Measurements from ENCODE around the gene KCNQ5. TPM values are rescaled to one million over a fixed set of nuclear protein-coding genes. Genes with fewer than 3 reads are reported as not detected.

The KCNQ5 gene
- total and polyA plus RNA-seq, 2 of the 8 experiments (the other 6 are each of a cell fraction or from before 2014, with no cell fraction given), result 0.83 to 1.2 TPM

GRCh38 chr6:73051147-73051546 is 429.3 kb downstream of the KCNQ5 start:
- no peak overlapping the region for H3K9ac ChIP-seq (replicated peaks in 1 of 4; ENCODE audit: extremely low read depth in 1 of 4, low read depth in 3 of 4, low read length in 3 of 4)
- H3K36me3 ChIP-seq (ENCODE audit: control insufficient read depth in 2 of 4, insufficient read depth in 4 of 4, low read length in 3 of 4), result no peaks in the 10 kb centered on the region
- no peak overlapping the region for H2BK15ac ChIP-seq (ENCODE audit: low read length)
- H2AFZ ChIP-seq (ENCODE audit: low read length), result peak overlapping the region; percentile 58; the same call in 1 of the 2 replicates
- no peaks in the 10 kb centered on the region for H3K27me3 ChIP-seq (replicated peaks in 1 of 4; ENCODE audit: control insufficient read depth in 3 of 4, extremely low read depth in 1 of 4, insufficient read depth in 3 of 4, low read length in 3 of 4)
- no peak overlapping the region for H3K4ac ChIP-seq (replicated peaks; ENCODE audit: insufficient read length, low read depth, low read length)
- no peak overlapping the region for H3K18ac ChIP-seq (ENCODE audit: extremely low read depth, low read length)
- H2BK20ac ChIP-seq (ENCODE audit: low read length), result no peak overlapping the region
- H3K56ac ChIP-seq (replicated peaks; ENCODE audit: insufficient read length, low read depth, low read length), result no peak overlapping the region
- TF ChIP-seq JUN (IDR thresholded peaks at IDR 0.05; ENCODE audit: low read depth, low read length), result no peak
- TF ChIP-seq CREB1 (IDR thresholded peaks at IDR 0.05), result no peak
- TF ChIP-seq, protein P1, sequence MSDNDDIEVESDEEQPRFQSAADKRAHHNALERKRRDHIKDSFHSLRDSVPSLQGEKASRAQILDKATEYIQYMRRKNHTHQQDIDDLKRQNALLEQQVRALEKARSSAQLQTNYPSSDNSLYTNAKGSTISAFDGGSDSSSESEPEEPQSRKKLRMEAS (IDR thresholded peaks at IDR 0.05), result no peak
- no peak for TF ChIP-seq SAP30 (IDR thresholded peaks at IDR 0.05; ENCODE audit: insufficient read depth, insufficient replicate concordance, low read length)
- no peak for TF ChIP-seq HDAC2 (IDR thresholded peaks at IDR 0.05; ENCODE audit: borderline replicate concordance in 1 of 2, low read depth in 2 of 2, low read length in 2 of 2)
- no peaks in the 10 kb centered on the region for H3K9me3 ChIP-seq (ENCODE audit: insufficient read depth in 2 of 2, low read depth in 1 of 2, low read length in 1 of 2)
- FAIRE-seq, result no peak
- H3K14ac ChIP-seq (ENCODE audit: insufficient read length), result no peak overlapping the region
- POLR2A ChIA-PET (ENCODE audit: partially characterized antibody), result no interaction called here
- WGBS, 2 experiments (ENCODE audit: extremely low coverage in 1 of 2, insufficient coverage in 1 of 2, insufficient read length in 1 of 2, insufficient replicate concordance in 2 of 2, low coverage in 1 of 2, low lambda C conversion rate in 2 of 2, missing lambda C conversion rate in 1 of 2), result 96% methylated on average over 5 of the region's 5 CpGs; no CpG with 5 or more reads in 1 of the 2 experiments
- H4K91ac ChIP-seq (replicated peaks; ENCODE audit: insufficient read length, low read length), result no peak overlapping the region
- no peak overlapping the region for H2BK120ac ChIP-seq (replicated peaks; ENCODE audit: low read depth, low read length)
- H3K79me2 ChIP-seq (ENCODE audit: control insufficient read depth in 1 of 2, insufficient read depth in 2 of 2, low read length in 2 of 2), result no peaks in the 10 kb centered on the region
- no peaks in the 10 kb centered on the region; a peak in 1 of 7 replicates for H3K4me1 ChIP-seq (replicated peaks in 1 of 4; ENCODE audit: control insufficient read depth in 3 of 4, insufficient read depth in 4 of 4, low read length in 3 of 4)
- no peak overlapping the region for H2AK5ac ChIP-seq (ENCODE audit: low read depth, low read length)
- no peak for DNase-seq (ENCODE audit: low read depth in 1 of 2, low spot score in 2 of 2)
- no peak overlapping the region for H3K27ac ChIP-seq (ENCODE audit: low read depth, low read length)
- no peak overlapping the region for H2BK12ac ChIP-seq (ENCODE audit: low read depth, low read length)
- no peaks in the 10 kb centered on the region for H3K79me1 ChIP-seq (ENCODE audit: low read depth, low read length)
- no peaks in the 10 kb centered on the region for H3K23me2 ChIP-seq (ENCODE audit: low read depth, low read length)
- CTCF ChIA-PET (ENCODE audit: partially characterized antibody), result interaction anchor here (0.7 kb wide), 1 partner anchor 39 kb away, joined by 3 read pairs; no protein-coding TSS in a partner anchor
- H3K4me3 ChIP-seq (ENCODE audit: extremely low read depth in 1 of 4, insufficient read depth in 2 of 4, low read depth in 3 of 4, low read length in 4 of 4), result no peak overlapping the region
- H4K5ac ChIP-seq (ENCODE audit: insufficient read length, low read depth, low read length), result no peak overlapping the region
- no peaks in the 10 kb centered on the region for H4K20me1 ChIP-seq (replicated peaks in 1 of 2; ENCODE audit: control insufficient read depth in 1 of 2, insufficient read depth in 2 of 2, low read length in 2 of 2)
- H2BK5ac ChIP-seq (ENCODE audit: low read depth, low read length), result no peak overlapping the region
- no peak overlapping the region for H3K4me2 ChIP-seq (ENCODE audit: insufficient read depth in 1 of 2, low read depth in 2 of 2, low read length in 2 of 2)
- peak overlapping the region; percentile 53; the same call in 1 of the 2 replicates for H4K8ac ChIP-seq (ENCODE audit: extremely low read depth, insufficient read depth, low read length)
- H3K23ac ChIP-seq (ENCODE audit: insufficient read length), result no peak overlapping the region

Data from H1 (cell line).